Measurements from ENCODE around the gene INTS11.

The INTS11 gene

GRCh38 chr1:1297802-1298424 lies 26.5 kb downstream of the INTS11 start:
- no peak for FAIRE-seq

GRCh38 chr1:1296070-1297061 lies 28.1 kb downstream of the INTS11 start:
- no peak for FAIRE-seq

- no peak for FAIRE-seq
These were observed 29.1 kb downstream of the INTS11 start for GRCh38 chr1:1295154-1295923.

GRCh38 chr1:1294250-1294890 lies 30.1 kb downstream of the INTS11 start:
- no peak for FAIRE-seq

- no peak for FAIRE-seq
These were observed 30.9 kb downstream of the INTS11 start for GRCh38 chr1:1293263-1294249.

GRCh38 chr1:1292851-1293250 lies 31.6 kb downstream of the INTS11 start:
- FAIRE-seq: no peak

GRCh38 chr1:1292442-1292779 lies 32.0 kb downstream of the INTS11 start:
- FAIRE-seq: no peak

- no peak for FAIRE-seq
These were observed 32.7 kb downstream of the INTS11 start for GRCh38 chr1:1291548-1292441.

GRCh38 chr1:1291023-1291528 lies 33.4 kb downstream of the INTS11 start:
- FAIRE-seq: no peak

GRCh38 chr1:1290238-1290731 lies 34.2 kb downstream of the INTS11 start:
- FAIRE-seq: no peak

- FAIRE-seq: no peak
These were observed 37.0 kb downstream of the INTS11 start for GRCh38 chr1:1287288-1288110.

- no peak for FAIRE-seq
These were observed 37.9 kb downstream of the INTS11 start for GRCh38 chr1:1286313-1287261.

- FAIRE-seq: no peak
These were observed 38.7 kb downstream of the INTS11 start for GRCh38 chr1:1285611-1286311.

- no peak for FAIRE-seq
These were observed 39.3 kb downstream of the INTS11 start for GRCh38 chr1:1285102-1285571.

- FAIRE-seq: no peak
These were observed 40.0 kb downstream of the INTS11 start for GRCh38 chr1:1284221-1285101.

- FAIRE-seq: no peak
These were observed 40.6 kb downstream of the INTS11 start for GRCh38 chr1:1283821-1284220.
